Measurements from ENCODE around the gene TMEM33.
"Not testable (repeated sequence)": the region's sequence is repeated elsewhere in the genome, so short reads cannot be mapped to it uniquely, and the experiment has no call there.

TMEM33 gene, protein sequence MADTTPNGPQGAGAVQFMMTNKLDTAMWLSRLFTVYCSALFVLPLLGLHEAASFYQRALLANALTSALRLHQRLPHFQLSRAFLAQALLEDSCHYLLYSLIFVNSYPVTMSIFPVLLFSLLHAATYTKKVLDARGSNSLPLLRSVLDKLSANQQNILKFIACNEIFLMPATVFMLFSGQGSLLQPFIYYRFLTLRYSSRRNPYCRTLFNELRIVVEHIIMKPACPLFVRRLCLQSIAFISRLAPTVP

DNA sequence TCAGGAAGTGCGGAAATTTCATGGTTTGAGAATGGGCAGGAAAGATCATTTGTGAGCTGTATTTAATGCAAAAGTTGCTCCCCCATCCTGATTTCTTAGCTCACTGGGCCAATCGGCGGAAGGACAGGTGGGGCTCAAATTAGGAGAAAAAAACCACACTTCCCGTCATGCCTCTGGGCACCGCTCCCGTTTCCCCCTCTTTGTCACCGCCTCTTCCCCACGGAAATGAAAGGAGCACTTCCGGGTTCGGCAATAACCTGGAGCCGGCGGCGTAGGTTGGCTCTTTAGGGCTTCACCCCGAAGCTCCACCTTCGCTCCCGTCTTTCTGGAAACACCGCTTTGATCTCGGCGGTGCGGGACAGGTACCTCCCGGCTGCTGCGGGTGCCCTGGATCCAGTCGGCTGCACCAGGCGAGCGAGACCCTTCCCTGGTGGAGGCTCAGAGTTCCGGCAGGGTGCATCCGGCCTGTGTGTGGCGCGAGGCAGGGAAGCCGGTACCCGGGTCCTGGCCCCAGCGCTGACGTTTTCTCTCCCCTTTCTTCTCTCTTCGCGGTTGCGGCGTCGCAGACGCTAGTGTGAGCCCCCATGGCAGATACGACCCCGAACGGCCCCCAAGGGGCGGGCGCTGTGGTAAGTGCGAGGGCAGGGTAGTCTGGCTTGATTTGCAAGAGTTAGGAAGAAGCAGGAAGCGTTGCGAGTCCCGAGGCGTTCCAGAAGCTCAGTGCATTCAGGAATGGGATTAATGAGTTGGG, at the start of gene TMEM33:
Gene TMEM33, plus strand, starts transcription at position 529 of the 751 bp plus-strand sequence. Its CDS starts 56 bp downstream, at position 585.
- peak; percentile 91 for DNase-seq

DNA sequence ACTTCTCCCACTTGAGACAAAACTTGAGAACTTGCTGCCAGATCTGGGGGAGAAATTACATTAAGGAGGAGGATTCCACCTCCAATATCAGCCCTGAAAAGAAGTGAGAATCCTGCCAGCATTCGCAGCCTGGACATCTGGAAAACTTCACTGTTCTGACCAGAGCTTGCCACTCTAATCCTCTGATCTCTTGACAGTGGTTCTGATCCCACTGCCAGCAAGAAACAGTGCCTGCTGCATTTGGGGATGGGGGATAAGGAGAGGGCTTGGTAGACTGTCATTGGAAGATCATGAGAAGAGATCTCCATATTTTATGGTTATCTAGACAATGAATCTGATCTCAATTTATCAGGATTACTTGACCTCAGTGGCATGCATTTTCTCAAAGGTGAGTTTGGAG, 49.8 kb upstream of the TMEM33 start:
- no peak for DNase-seq

DNA sequence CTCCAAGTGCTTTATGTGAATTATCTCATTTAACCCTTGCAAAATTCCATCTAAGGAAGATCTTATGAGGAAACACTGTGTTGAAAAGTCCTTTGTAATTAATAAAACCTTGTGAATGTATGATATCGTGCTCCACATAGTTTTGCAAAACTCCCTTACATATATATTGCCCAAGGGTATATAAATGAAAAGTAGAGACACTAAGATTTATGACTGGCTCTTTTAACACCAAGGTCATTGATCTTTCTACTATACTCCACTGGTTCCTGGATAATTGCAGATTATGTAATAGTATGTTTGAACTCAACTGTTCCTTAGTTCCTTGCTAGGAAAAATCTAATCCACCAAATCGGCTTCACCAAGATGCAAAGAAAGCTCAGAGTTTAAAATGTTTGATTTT, 48.0 kb upstream of the TMEM33 start:
- no peak for DNase-seq

DNA sequence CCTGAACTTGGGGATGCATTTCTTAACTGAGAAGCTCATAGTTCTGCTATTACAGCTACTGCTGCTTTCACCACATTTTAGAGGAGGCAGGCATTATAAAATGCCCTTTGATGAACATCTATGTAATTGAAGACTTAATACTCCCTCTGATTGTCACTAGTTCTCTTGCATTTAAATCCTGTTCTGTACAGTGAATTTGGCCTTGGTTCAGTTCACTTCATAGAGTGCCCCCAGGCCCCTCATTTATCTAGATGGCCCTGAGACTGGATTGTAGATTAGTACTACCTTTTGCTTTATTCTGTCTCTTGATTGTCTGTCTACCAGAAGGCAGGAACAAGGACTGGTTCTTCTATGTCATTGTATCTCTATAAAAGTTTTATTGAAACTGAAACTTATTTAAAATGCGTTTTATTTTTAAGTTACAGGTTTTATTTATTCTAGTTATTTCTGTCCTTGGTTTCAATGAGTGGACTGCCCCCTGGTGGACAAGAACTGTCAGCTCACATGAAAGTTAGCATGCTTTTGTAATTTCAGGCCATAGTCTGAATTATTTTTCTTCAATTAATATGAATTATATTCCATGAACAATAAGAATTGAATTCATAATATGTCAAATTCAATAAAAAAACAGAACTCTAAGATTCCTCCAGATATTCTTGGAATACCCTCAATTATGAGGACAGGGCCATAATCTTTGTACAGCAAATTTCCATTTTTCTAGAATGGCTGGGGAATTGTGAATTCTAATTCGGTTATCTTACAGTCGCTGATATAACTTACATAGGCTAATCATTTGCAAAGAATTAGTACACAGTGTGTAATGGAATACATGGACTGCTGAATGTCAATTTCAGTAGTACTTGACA, 47.2 kb upstream of the TMEM33 start:
- no peak for DNase-seq

GRCh38 chr4:41888687-41889074, 46.5 kb upstream of the TMEM33 start:
- no peak for DNase-seq

DNA sequence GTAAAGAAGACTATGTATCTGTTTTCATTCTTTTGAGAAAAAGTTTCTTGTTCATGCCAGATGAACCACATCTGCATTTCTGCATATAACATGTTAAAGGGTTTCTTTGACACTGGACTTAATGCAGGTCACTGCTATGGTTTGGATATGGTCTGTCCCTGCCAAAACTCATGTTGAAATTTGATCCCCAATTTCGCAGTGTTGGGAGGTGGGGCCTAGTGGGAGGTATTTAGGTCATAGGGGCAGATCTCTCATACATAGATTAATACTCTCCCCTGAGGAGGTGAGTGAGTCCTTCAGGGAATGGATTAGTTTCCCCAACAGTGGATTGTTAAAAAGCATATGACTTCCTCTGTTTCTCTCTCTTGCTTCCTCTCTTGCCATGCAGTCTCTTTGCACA, 45.9 kb upstream of the TMEM33 start:
- no peak for DNase-seq

DNA sequence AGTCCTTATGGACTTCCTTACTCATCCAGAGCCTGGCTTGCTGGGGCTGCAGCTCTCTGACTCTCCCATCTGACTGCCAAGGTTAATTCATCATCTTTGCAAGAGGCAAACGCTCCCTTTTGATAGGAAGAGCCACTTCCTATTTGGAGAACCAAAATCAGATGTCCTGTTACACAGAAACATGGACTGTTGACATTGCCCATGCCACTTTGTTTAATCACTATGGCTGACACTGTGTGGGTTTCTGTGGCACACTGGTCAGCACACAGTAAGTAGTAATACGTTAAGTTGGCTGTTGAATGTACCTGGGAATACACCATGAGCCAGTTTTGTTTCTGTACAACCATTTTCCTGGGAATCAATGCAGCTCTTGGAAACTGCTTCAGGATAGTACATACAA, 45.1 kb upstream of the TMEM33 start:
- no peak for DNase-seq

DNA sequence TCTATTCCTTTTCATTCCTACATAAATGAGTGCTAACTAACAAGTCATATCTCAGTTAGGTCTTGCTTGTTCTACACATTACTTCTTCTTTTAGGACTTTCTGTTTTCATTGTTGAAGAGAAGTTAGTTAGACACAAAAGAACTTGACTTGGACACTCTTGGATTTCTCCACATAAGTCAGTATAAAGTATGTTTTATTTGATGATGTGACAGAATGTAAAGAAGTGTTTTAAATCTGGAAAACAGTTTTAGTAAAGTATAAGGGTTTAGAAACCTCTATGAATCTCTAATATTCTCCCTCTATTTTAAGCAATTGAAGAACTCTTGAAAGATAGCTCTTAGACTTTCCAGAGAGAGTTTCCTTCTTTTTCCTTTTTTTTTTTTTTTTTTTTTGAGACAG, 38.6 kb upstream of the TMEM33 start:
- no peak for DNase-seq

- DNase-seq, result no peak
These were observed 37.5 kb upstream of the TMEM33 start for GRCh38 chr4:41897698-41898097.

GRCh38 chr4:41909136-41909535, 26.1 kb upstream of the TMEM33 start:
- DNase-seq, result not testable (repeated sequence)

DNA sequence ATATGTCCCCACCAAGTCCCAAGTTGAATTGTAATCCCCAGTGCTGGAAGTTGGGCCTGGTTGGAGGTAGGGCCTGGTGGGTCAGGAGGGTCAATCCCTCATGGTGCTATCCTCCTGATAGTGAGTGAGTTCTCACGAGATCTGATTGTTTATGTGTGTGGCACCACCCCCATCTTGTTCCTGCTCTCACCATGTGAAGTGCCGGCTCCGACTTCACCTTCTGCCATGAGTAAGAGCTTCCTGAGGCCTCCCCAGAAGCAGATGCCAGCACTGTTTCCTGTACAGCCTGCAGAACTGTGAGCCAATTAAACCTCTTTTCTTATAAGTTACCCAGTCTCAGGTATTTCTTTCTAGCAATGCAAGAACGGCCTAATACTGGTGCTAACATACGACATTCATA, 22.7 kb upstream of the TMEM33 start:
- no peak for DNase-seq

DNA sequence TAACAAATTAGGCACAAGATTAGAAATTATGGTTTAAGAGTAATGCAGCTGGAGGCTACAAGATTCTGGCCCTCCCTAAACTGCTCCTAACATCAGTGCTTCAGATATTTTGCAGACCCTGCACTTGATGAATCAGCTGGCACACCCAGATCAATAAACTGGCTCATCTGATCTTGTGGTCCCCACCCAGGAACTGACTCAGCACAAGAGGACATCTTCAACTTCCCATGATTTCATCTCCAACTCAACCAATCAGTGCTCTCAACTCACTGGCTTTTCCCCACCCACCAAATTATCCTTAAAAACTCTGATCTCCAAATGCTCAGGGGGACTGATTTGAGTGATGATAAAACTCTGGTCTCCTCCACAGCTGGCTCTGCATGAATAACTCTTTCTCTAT, 21.7 kb upstream of the TMEM33 start:
- DNase-seq, result no peak

DNA sequence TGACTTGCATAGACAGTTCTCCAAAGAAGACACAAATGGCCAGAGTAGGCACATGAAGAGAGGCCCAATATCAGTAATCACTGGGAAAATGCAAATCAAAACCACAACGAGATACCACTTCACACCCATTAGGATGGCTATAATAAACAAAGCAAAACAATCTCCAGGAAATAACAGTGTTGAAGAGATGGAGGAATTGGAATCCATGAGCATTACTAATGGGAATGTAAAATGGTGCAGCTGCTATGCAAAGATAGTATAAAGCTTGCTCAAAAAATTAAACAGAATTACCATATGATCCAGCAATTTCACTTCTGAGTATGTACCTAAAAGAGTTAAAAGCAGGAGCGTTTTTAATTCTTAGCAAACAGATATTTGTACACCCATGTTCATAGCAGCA, 17.0 kb upstream of the TMEM33 start:
- no peak for DNase-seq

DNA sequence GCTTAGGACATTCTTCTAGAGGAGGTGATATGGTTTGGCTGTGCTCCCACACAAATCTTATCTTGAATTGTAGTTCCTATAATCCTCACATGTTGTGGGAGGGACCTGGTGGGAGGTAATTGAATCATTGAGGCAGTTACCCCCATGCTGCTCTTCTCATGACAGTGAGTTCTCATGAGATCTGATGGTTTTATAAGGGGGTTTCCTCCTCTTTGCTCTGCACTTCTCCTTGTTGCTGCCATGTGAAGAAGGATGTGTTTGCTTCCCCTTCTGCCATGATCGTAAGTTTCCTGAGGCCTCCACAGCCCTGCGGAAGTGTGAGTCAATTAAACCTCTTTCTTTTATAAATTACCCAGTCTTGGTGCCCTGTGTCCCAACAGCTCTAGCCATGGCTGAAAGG, 14.8 kb upstream of the TMEM33 start:
- not testable (repeated sequence) for DNase-seq

DNA sequence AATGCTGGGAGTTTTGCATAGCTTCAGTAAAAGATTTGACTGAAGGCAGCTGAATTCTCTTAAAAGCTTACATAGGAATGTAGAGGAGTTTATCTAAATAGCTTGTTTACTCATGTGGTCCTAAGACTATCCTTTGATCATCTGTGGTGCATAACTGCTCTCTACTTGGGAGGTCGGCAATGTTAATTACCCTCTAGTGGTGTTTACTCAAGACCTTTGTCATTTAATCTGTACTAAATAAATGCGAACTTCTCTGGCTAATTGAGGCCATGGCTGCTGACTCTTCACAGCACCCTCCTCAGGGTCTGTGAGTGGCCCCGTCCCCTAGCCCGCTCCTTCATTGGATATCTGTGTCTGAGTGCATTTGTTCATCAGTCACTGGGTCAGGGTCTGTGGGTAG, 13.8 kb upstream of the TMEM33 start:
- no peak for DNase-seq

DNA sequence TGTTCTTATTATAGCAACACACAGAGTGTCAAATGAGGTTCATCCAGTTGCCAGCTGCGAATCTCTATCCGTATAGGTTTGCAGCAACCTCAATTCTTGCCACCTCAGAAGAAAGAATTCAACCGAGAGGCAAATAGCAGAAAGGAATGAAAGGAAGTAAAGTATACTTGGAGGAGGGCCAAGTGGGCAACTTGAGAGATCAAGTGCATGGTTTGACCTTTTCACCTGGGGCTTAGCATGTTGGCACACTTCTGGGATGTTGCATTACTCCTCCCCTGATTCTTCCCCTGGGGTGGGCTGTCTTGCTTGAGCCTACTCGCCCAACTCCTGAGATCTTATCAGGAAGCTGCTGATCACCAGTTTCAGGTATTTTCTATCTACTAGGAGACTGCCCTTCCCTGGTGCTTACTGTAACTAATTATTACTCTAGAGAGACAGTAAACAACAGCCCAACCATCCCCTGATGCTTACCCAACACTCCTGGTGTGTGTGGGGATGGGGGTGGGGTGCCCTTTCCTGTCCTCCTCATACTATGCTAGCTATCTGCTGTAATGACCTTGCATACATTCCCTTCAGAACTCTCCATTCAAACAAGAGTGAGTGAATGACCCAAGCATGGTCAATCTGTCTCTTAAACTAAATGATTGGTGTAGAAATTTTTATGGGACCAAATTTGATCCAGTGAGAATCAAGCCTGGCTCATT, 7.3 kb upstream of the TMEM33 start:
- no peak for DNase-seq

DNA sequence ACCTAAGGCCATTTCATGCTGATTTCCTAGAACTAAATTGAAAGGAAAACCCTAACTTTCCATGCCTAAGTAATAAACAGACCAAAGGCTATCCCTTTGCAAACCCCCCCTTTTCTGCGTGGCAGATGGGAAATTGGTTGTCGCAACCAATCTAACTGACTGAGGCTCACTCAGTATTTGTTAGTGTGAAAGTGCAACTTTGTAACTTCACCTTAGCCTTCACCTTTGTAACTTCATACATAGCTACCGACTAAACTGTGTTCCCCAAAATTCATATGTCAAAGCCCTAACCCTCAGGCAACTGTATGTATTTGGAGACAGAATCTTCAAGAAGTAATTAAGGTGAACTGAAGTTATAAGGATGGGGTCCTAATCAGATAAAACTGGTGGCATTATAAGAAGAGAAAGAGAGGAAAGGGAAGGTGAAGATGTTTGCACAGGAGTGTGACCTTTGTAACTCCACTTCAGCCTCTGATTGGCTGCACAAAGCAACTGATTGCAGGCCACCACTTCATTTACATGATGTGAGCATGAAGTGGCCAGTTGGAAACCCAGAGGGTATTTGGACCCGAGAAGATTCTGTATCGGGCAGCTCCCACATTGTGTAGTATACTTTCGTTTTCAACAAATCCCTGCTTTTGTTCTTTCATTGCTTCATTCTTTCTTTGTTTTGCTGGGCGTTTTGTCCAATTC, 4.9 kb upstream of the TMEM33 start:
- no peak for DNase-seq

- DNase-seq, result no peak
These were observed 2.2 kb upstream of the TMEM33 start for GRCh38 chr4:41932988-41933387.

GRCh38 chr4:41933997-41934503, 1.2 kb upstream of the TMEM33 start:
- DNase-seq, result no peak

GRCh38 chr4:41934514-41934900, 722 bp upstream of the TMEM33 start:
- DNase-seq, result no peak

DNA sequence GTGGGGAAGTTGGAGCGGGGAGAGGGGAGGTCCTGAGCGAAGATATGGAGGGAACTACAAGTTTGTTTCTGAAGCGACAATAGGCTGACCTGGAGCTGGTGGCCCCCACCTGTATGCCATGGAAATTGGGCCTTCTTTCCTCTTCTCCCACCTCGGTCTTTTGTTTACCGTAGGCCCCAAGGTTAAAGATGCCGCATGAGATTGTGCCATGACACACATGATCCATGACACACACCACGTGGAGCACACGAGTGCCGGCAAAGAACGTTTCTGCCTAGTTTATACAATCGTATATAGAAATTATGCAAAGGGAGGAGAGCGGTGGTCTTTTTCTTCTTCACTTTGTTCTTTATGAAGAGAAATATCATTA, 408 bp downstream of the TMEM33 start:
- no peak for DNase-seq

- no peak for DNase-seq
These were observed 3.9 kb downstream of the TMEM33 start for GRCh38 chr4:41939016-41939626.

Measured in right forelimb (tissue), 1 donor.